ENCODE measurements around the gene CMYA5. TPM values are rescaled to one million over a fixed set of nuclear protein-coding genes. Genes with fewer than 3 reads are reported as not detected.

The CMYA5 gene
- total RNA-seq, 2 experiments from 2014 or later = 0.05 to 0.07 TPM

GRCh38 chr5:79834098-79834753 lies 144.6 kb downstream of the CMYA5 start:
- Mint-ChIP-seq H3K36me3 (ENCODE audit: low read depth) (no peaks in the 10 kb centered on the region), H3K9me3 (no peaks in the 10 kb centered on the region), H3K27me3 (ENCODE audit: low read depth) (peaks cover 5% of the 10 kb centered on the region), H3K4me3 (no peak overlapping the region), H3K27ac (no peak overlapping the region), H3K4me1 (ENCODE audit: low read depth) (no peaks in the 10 kb centered on the region)
- intact Hi-C loops (cut with micrococcal nuclease) = no loop called here
- no peak for DNase-seq
- CTCF ChIA-PET = no interaction called here

GRCh38 chr5:79834754-79835714 lies 145.4 kb downstream of the CMYA5 start:
- Mint-ChIP-seq H3K9me3 (no peaks in the 10 kb centered on the region), H3K4me1 (ENCODE audit: low read depth) (no peaks in the 10 kb centered on the region), H3K36me3 (ENCODE audit: low read depth) (no peaks in the 10 kb centered on the region), H3K4me3 (no peak overlapping the region), H3K27me3 (ENCODE audit: low read depth) (peaks cover 2% of the 10 kb centered on the region), H3K27ac (no peak overlapping the region)
- no peak for DNase-seq
- intact Hi-C loops (cut with micrococcal nuclease) = no loop called here
- CTCF ChIA-PET = no interaction called here

- intact Hi-C loops (cut with micrococcal nuclease) = no loop called here
- no peaks in the 10 kb centered on the region for H3K36me3 Mint-ChIP-seq (ENCODE audit: low read depth)
- DNase-seq = no peak
- H3K4me3 Mint-ChIP-seq = no peak overlapping the region
- no peaks in the 10 kb centered on the region for H3K9me3 Mint-ChIP-seq
- CTCF ChIA-PET = interaction anchor here (0.7 kb wide), 1 partner anchor 31 kb away, joined by 3 read pairs; no protein-coding TSS in a partner anchor
- H3K4me1 Mint-ChIP-seq (ENCODE audit: low read depth) = no peaks in the 10 kb centered on the region
- no peak overlapping the region for H3K27ac Mint-ChIP-seq
- peaks cover 4% of the 10 kb centered on the region for H3K27me3 Mint-ChIP-seq (ENCODE audit: low read depth)
Measured at GRCh38 chr5:79837761-79838551, 148.3 kb downstream of the CMYA5 start.

- Mint-ChIP-seq H3K36me3 (ENCODE audit: low read depth) (no peaks in the 10 kb centered on the region), H3K4me3 (no peak overlapping the region), H3K9me3 (no peaks in the 10 kb centered on the region), H3K27me3 (ENCODE audit: low read depth) (peaks cover 4% of the 10 kb centered on the region), H3K4me1 (ENCODE audit: low read depth) (no peaks in the 10 kb centered on the region), H3K27ac (no peak overlapping the region)
- no peak for DNase-seq
- intact Hi-C loops (cut with micrococcal nuclease) = no loop called here
- CTCF ChIA-PET = interaction anchor here (0.5 to 1.9 kb wide), 3 partner anchors 18 to 554 kb away, joined by 5 to 7 read pairs (median 5); no protein-coding TSS in a partner anchor
Measured at GRCh38 chr5:79840084-79840990, 150.7 kb downstream of the CMYA5 start.

- no peak for DNase-seq
- CTCF ChIA-PET = interaction anchor here (1.7 to 1.9 kb wide), 2 partner anchors 17 to 242 kb away, joined by 5 to 7 read pairs; no protein-coding TSS in a partner anchor
- intact Hi-C loops (cut with micrococcal nuclease) = no loop called here
Measured at GRCh38 chr5:79841172-79841571, 151.5 kb downstream of the CMYA5 start.

GRCh38 chr5:79842006-79842881 lies 152.6 kb downstream of the CMYA5 start:
- intact Hi-C loops (cut with micrococcal nuclease) = no loop called here

More at GRCh38 chr5:79841172-79841571, 151.5 kb downstream of the CMYA5 start:
- Mint-ChIP-seq H3K4me3 (no peak overlapping the region), H3K9me3 (no peaks in the 10 kb centered on the region), H3K36me3 (ENCODE audit: low read depth) (no peaks in the 10 kb centered on the region), H3K27ac (no peak overlapping the region), H3K4me1 (ENCODE audit: low read depth) (peaks cover 4% of the 10 kb centered on the region), H3K27me3 (ENCODE audit: low read depth) (peaks cover 4% of the 10 kb centered on the region)

GRCh38 chr5:79842991-79843390 lies 153.4 kb downstream of the CMYA5 start:
- CTCF ChIA-PET = interaction anchor here (0.7 kb wide), 1 partner anchor 137 kb away, joined by 3 read pairs; no protein-coding TSS in a partner anchor
- Mint-ChIP-seq H3K4me1 (ENCODE audit: low read depth) (peaks cover 4% of the 10 kb centered on the region), H3K27ac (no peak overlapping the region), H3K4me3 (no peak overlapping the region), H3K36me3 (ENCODE audit: low read depth) (no peaks in the 10 kb centered on the region), H3K9me3 (no peaks in the 10 kb centered on the region), H3K27me3 (ENCODE audit: low read depth) (peaks cover 8% of the 10 kb centered on the region)
- no peak for DNase-seq
- intact Hi-C loops (cut with micrococcal nuclease) = no loop called here

More at GRCh38 chr5:79842006-79842881, 152.6 kb downstream of the CMYA5 start:
- DNase-seq = no peak
- H3K9me3 Mint-ChIP-seq = no peaks in the 10 kb centered on the region
- H3K27ac Mint-ChIP-seq = no peak overlapping the region
- peaks cover 4% of the 10 kb centered on the region for H3K27me3 Mint-ChIP-seq (ENCODE audit: low read depth)
- H3K4me3 Mint-ChIP-seq = no peak overlapping the region
- no peaks in the 10 kb centered on the region for H3K36me3 Mint-ChIP-seq (ENCODE audit: low read depth)
- CTCF ChIA-PET = interaction anchor here (0.6 to 1.7 kb wide), 2 partner anchors 36 to 241 kb away, joined by 3 to 5 read pairs; no protein-coding TSS in a partner anchor
- peaks cover 4% of the 10 kb centered on the region for H3K4me1 Mint-ChIP-seq (ENCODE audit: low read depth)

GRCh38 chr5:79843450-79844388 lies 154.1 kb downstream of the CMYA5 start:
- Mint-ChIP-seq H3K27me3 (ENCODE audit: low read depth) (peaks cover 8% of the 10 kb centered on the region), H3K36me3 (ENCODE audit: low read depth) (no peaks in the 10 kb centered on the region), H3K4me1 (ENCODE audit: low read depth) (peaks cover 4% of the 10 kb centered on the region), H3K4me3 (no peak overlapping the region), H3K27ac (no peak overlapping the region), H3K9me3 (no peaks in the 10 kb centered on the region)
- DNase-seq = no peak
- CTCF ChIA-PET = interaction anchor here (0.5 to 1.2 kb wide), 3 partner anchors 136 to 379 kb away, joined by 3 read pairs; no protein-coding TSS in a partner anchor
- intact Hi-C loops (cut with micrococcal nuclease) = no loop called here

GRCh38 chr5:79844571-79844970 lies 154.9 kb downstream of the CMYA5 start:
- H3K36me3 Mint-ChIP-seq (ENCODE audit: low read depth) = no peaks in the 10 kb centered on the region
- H3K4me3 Mint-ChIP-seq = no peak overlapping the region
- DNase-seq = no peak
- no peak overlapping the region for H3K27ac Mint-ChIP-seq
- CTCF ChIA-PET = interaction anchor here (1.2 kb wide), 1 partner anchor 239 kb away, joined by 3 read pairs; no protein-coding TSS in a partner anchor
- no peaks in the 10 kb centered on the region for H3K9me3 Mint-ChIP-seq
- H3K27me3 Mint-ChIP-seq (ENCODE audit: low read depth) = peaks cover 11% of the 10 kb centered on the region
- intact Hi-C loops (cut with micrococcal nuclease) = no loop called here
- H3K4me1 Mint-ChIP-seq (ENCODE audit: low read depth) = peaks cover 4% of the 10 kb centered on the region

Measured in activated naive CD4-positive, alpha-beta T cell treated with anti-CD3 and anti-CD28 coated beads for 36 hours (primary cell).